GM19324 (cell line): ENCODE measurements around the gene SRA1.
"Not testable (repeated sequence)": the region's sequence is repeated elsewhere in the genome, so short reads cannot be mapped to it uniquely, and the experiment has no call there.

Experiments
- ATAC-seq: cut with Tn5 transposase; IDR thresholded peaks from one replicate; pipeline ENCODE4 v1.9.1; 2021; ENCODE audit warnings: mild to moderate bottlenecking, moderate library complexity; ENCODE audit not compliant: unreplicated experiment, low FRiP score

The SRA1 gene

DNA sequence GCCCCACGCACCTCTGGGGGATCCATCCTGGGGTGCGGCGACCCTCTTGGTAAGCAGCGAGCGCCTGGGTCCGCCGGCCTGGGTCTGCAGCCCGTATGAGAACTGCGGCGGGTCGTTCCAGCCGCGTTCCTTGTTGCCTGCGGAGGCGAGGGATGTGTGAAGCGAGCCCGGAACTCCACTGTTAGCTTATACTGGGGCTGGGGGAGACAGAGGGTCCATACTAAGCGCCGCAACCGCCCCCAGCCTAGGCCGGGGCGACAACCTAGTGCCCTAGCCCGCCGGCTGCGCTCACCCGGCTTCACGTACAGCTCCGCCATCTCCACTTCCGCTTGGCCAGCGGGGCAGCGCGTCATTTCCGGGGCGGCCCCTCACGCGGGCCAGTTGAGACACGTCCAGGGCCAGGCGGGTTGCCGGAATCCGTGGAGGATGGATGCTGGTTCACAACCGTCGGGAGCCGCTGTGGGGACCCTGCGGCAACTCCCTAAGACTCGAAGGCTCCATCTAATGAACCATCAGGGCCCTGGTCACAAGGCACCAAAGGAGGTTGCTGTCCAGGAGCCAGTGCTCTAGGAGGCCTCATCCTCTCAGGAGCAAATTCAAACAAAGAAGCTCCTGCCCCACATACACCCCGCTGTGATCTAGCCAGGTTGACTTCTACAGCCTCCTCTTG is at the start of gene SRA1:
Gene SRA1, minus strand, starts transcription at position 338 of the 670 bp plus-strand sequence. Its CDS starts 21 bp downstream, at position 317.
- ATAC-seq, result peak; percentile 96

DNA sequence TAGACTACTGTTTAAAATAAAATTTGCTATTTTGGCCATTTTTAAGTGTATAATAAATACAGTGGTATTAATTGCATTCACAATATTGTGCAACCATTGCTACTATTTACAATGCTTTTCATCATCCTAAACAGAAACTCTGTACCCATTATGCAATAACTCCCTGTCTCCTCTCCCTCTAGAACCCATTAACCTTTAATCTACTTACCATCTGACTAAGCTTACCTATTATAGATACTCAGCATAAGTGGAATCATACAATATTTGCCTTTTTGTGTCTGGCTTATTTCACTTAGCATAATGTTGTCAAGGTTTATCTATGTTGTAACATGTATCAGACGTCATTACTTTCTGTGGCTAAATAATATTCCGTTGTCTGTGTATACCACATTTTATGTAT is 49.8 kb upstream of the SRA1 start:
- no peak for ATAC-seq

DNA sequence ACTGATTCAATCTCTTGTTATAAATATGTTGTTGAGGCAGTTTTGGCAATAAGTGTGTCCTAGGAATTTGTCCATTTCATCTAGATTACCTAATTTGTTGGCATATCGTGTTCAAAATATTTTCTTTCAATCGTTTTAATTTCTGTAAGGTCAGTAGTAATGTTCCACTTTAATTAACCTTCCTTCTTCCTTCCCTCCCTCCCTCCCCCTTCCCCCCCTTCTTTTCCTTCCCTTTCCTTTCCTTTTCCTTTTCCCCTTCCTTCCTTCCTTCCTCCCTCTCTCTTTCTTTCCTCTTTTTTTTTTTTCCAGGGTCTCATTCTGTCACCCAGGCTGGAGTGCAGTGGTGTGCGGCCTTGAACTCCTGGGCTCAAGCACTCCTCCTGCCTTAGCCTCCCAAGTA is 48.6 kb upstream of the SRA1 start:
- ATAC-seq, result no peak

DNA sequence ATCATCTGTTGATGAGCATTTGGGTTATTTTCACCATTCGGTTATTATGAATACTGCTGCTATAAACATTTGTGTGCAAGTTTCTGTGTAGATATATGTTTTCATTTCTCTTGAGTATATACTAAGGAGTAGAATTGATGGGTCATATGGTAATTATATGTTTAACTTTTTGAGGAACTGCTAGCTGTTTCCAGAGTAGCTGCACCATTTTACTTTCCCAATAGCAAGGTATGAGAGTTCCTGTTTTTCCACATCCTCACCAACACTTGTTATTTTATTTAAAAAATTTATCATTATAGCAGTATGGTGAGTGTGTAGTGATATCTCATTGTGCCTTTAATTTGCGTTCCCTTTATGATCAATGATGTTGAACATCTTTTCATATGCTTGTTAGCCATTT is 46.5 kb upstream of the SRA1 start:
- ATAC-seq, result no peak

DNA sequence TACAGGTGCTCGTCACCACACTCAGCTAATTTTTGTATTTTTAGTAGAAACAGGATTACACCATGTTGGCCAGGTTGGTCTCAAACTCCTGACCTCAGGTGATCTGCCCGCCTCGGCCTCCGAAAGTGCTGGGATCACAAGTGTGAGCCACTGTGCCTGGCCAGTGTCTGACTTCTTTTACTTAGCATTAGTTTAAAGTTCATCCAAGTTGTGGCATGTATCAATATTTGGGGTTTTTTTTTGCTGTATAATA is 46.1 kb upstream of the SRA1 start:
- ATAC-seq, result not testable (repeated sequence)

DNA sequence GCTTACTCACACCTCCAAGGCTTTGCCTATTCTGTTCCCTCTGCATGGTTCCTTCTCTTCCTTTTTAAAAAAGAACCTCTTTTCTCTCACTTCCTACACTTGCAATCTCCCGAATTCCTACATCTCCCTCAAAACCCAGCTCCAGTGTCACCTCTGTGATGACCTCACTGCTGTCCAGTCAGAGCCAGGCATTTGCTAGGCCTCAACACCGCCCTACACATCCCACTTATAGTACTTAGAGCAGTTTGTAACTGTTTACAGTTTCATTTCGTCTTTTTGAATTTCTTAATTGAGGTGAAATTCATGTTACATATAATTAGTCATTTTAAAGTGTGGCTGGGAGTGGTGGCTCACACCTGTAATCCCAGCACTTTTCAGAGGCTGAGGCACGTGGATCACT is 44.9 kb upstream of the SRA1 start:
- no peak for ATAC-seq

DNA sequence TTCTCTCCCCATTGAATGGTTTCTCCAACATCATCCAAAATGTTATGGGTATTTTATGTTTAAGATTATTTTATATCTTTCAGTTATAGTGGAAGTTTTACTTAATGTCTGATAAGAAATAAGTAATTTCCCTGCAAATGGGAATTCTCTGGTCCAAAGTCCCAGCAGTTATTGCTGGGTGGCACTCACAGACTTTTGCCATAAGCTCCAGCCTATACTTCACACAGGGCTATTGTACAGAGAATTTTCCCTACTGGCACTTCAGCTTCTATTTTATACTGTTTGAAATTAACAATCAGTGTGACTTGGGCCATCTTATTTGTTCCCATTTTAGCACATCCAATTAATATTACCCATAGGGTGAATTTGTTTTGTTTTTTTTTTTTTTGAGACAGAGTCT is 42.8 kb upstream of the SRA1 start:
- no peak for ATAC-seq

DNA sequence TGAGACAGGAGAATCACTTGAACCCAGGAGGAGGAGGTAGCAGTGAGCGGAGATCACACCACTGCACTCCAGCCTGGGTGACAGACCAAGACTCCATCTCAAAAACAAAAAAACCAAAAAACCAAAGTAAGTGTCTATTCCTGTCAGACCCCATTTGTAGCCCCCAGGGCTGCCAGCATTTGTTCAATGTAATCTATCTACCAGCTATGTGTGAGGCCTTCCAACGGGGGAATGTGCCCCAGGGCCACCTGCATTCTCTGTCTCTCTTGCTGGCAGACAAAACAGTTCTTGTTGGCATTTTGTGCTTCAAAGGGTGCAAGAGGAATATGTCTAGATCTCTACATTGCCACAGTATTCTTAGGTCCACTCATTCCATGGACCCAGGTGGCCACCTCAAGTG is 41.6 kb upstream of the SRA1 start:
- no peak for ATAC-seq

DNA sequence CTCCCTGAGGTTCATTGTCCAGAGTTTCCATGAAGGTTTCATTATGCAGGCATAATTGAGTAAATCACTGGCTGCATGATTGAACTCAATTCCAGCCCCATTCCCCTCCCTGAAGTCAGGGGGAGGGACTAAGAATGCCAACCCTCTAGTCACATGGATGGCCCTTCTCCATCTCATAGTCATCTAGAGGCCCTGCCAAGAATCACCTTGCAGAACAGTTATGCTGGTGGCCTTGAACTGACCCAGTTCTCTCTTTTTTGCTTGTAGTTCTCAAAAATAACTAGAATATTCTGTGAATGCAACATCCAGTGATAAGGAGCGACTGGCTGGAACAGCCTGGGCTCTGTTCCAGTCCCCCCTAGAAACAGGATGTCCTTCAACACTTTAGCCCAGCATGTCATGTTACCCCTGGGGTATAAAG is 39.1 kb upstream of the SRA1 start:
- no peak for ATAC-seq

DNA sequence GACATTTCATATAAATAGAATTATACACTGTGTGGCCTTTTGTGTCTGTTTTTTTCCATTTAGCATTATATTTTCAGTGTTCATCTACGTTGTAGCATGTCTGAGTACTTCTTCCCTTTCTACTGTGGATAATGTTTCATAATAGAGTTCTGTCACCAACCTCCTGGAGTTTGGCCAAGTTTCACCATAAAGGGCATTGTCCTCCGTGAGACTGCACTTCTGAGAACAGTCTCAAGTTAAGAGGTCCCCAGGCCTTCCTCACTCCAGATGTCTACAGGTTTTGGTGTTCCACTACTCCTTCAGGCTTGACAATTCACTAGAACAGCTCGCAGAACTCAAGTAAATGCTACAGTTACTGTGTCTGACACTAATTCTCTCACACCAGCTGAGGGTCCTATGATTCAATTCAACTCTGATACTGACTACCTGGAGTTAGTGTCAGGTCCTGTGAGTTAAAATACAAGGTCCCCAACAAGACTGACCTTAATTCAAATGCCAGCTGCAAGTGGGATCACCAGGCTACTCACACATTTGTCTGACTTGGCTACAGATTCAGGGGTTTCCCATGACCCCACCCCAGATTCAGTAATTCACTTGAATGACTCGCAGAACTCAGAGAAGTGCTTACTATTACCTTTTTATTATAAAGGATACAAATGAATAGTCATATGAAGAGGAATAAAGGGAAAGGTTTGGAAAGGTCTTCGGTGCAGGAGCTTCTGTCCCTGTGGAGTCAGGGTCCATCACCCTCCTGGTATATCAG is 38.4 kb upstream of the SRA1 start:
- ATAC-seq, result no peak

DNA sequence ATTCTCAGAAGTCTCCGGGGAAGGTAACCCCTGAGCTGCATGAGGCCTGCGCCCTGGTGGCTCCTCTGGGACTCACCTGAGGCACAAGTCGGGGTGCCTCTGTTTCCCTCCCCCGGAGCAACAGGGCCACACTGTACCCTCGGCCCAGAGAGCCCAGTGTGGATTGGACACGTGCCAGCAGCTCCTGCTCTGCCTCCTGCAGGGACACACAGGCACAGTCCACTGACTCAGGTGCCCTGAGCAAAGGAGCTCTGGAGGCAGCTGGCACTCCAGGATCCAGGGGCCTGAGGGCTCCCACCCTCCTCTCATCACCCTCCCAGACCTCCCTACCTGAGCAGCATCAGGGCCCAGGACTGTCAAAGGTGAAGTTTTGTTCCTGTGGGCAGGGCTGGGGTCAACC is 36.9 kb upstream of the SRA1 start:
- ATAC-seq, result no peak

DNA sequence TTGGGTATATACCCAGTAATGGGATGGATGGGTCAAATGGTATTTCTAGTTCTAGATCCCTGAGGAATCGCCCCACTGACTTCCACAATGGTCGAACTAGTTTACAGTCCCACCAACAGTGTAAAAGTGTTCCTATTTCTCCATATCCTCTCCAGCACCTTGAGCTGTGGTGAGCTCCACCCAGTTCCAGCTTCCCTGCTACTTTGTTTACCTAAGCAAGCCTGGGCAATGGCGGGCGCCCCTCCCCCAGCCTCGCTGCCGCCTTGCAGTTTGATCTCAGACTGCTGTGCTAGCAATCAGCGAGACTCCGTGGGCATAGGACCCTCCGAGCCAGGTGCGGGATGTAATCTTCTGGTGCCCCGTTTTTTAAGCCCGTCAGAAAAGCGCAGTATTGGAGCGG is 35.8 kb upstream of the SRA1 start:
- ATAC-seq, result not testable (repeated sequence)

DNA sequence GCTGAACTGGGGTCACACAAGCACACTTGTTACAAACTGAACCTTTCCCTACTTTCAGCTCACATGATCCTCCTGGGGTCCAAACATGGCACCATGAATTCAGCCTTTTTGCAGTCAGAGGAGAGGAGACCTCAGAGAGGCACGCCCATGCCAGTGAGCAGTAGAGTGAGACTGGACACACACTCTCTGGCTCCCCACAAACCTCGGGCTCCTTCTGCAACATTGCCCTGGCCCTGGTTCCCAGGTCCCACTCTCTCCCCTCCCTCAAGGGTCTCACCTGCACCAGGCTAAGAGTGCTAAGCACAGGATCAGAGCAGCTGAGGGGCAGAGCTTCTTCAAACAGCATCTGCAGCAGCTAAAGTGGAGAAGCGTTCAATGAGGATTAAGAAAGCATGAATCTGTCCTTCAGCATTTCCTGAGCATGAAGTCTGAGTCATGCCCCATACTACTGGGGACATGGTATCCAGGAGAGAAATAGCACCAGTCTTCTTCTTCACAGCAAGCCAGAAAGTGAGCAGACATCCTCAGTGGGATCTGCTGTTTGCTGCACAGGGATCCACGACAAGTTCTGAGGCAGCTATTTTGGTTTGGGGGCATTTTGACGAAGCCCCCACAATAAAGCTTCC is 34.6 kb upstream of the SRA1 start:
- ATAC-seq, result no peak

DNA sequence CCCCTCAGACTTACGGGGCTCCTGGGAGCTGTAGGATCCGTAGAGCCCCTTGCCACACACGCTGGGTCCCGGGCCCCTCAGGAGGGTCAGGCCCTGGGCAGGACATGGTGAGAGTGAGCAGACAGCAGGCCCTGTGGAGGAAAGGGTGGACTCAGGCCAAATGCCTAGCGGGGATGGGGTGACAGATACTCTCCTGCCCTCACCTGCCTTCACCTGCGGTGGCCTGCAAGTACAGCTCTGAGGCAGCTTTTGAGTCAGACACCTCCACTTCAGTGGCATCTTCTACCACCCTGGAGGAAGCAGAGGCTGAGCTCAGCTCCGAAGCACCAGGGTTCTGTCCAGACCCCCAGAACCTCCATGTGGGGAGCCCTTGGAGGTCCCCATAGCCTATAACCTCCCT is 33.6 kb upstream of the SRA1 start:
- no peak for ATAC-seq

DNA sequence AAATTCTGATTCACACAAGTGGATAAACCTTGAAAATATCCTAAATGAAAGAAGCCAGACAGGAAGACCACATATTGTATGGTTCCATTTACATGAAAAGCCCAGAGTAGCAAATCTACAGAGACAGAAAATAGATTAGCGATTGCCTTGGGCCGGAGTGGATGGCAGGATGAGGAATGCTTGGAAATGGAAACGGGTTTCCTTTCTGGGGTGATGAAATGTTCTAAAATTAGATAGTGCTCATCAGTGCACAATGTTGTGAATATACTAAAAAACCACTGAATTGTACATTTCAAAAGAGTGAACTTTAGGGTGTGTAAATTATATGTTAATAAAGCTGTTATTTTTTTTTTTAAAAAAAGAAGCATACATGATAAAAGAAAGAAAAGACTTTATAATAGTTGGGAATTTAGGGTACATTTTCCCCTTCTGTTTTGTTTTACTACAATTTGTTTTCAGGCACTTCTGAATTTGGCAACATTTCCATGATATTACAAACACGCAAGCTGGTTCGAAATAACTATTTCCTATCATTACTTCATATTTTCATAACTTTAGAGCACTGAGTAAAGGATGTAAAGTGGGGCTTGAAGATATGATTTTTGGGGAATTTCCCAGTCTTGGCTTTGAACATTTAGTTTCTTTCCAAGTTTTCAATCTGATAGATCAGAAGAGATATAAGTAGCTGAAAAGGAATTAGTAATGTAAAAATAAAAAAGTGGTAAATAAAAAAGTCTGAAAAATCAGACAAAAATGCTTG is 31.2 kb upstream of the SRA1 start:
- ATAC-seq, result no peak

DNA sequence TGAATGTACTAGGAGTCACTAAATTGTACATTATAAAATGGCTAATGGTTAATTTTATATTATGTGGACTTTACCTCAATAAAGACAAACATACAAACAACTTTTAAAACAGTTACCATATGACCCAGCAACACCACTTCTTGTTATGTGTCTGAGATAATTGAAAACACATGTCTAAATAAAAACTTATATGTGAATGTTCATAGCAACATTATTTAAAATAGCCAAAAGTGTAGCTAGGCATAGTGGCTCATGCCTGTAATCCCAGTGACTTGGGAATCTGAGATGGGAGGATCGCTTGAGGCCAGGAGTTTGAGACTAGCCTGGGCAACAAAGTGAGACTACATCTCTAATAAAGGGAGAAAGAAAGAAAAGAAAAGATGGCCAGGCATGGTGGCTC is 30.2 kb upstream of the SRA1 start:
- ATAC-seq, result no peak

DNA sequence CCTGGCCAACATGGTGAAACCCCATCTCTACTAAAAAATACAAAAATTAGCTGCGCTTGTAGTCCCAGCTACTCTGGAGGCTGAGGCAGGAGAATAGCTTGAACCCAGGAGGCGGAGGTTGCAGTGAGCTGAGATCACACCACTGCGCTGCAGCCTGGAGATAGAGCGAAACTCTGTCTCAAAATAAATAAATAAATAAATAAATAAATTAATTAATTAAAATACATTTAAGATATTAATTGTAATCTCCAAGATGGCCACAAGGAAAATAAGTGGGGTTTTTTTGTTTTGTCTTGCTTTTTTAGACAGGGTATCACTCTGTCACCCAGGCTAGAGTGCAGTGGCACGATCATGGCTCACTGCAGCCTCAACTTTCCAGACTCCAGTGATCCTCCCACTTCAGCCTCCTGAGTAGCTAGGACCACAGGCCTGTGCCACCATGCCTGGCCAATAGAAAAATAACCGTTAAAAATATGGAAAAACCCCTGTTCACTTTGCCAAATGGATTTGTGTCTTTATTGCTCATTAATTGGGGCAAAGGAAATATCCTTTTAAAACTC is 22.0 kb upstream of the SRA1 start:
- ATAC-seq, result not testable (repeated sequence)

DNA sequence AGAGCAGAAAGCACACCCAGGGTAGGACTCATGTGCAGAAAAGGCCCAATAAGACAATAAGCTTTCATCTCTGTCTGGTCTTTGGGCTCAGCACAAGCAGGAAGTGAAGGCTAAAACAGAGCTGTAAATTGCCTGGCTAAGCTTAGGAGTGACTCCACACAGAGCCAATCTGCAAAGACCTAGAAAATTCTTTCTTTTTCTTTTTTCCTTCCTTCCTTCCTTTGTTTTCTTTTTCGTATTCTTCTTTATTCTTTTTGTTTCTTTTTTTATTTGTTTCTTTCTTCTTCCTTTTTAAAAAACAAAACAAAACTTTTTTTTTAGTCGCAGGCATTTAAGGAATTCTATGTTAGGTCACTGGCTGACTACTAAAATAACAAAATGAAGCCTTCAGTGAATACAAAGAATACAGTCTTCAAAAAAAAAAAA is 19.5 kb upstream of the SRA1 start:
- no peak for ATAC-seq

DNA sequence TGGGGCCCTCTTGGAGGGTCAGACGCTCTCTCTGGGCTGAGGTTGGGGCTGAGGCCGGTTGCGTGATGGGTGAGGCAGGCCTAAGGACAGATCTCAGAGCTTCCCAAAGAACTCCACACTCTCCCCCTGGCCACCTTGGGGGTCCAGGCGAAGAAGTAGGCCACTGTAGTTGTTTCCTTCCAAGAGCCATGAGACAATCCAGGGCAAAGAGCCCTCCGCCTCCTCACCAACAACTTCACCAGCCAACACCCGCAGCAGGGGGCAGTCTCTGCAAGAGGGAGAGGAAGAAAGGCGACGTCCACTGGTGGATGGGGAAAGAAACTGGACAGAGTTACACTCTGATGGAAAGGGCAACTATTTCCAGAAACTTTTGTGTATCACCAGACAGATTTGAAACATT is 18.0 kb upstream of the SRA1 start:
- no peak for ATAC-seq

DNA sequence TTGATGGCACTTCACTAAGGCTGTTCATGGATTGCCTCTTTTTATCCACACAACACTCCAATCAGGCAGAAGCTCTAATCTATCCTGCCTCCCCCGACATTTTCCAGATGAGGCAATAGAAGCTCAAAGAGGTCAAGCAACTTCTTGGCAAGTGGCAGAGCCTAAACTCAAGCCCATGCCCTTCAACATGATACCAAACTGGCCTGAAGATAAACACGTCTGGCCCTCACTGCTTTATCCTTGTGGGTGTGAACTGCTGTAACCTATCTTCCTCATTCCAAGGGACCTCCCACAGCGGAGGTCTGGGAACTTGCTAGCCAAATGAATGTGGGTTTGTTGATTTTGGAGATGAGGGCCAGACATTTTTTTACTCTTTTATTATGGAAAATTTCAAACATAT is 16.9 kb upstream of the SRA1 start:
- ATAC-seq, result no peak

DNA sequence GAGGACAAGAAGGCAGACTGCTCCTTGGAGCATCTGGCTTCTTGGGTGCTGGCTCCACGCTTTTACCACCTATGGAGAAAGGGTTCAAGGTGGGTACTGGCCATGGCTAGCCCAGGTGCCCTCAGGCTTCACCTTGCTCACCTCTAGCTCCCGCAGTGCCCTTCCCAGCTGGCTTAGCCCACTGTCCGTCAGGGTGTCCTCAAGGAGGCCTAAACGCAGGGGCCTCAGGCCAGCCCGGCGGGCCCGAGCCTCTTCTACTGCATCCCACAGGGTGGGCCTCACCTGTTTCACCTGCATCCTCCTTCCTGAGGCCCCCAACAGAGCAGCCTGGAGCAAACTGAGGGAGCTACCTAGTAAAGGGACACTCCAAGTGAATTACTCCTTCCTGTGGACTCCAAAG is 16.4 kb upstream of the SRA1 start:
- ATAC-seq, result no peak
